Ovary (tissue), 9 donors: ENCODE results near the gene RPS27. TPM values are rescaled to one million over a fixed set of nuclear protein-coding genes. Genes with fewer than 3 reads are reported as not detected.
"Not testable (repeated sequence)": the region's sequence is repeated elsewhere in the genome, so short reads cannot be mapped to it uniquely, and the experiment has no call there.

ENCODE experiments used
- DNase-seq, 5 donors: peaks; one replicate each; pipeline ENCODE4 v3.0.0-alpha.2; 2019 to 2020
- H3K27ac ChIP-seq, 2 donors: fragments of 200-600 bp; one replicate each; pipeline versions ENCODE4 v1.5.1 to v1.8.0; 2019 to 2022
- H3K27me3 ChIP-seq: fragments of 200-600 bp; one replicate; pipeline ENCODE4 v1.8.0; 2022
- H3K36me3 ChIP-seq: fragments of 200-600 bp; sonication (generic); one replicate; pipeline ENCODE4 v1.5.1; 2019
- H3K4me1 ChIP-seq: one replicate; pipeline ENCODE4 v1.8.1; 2013; ENCODE audit warnings: mild to moderate bottlenecking, moderate library complexity; ENCODE audit not compliant: insufficient read depth
- H3K4me3 ChIP-seq: fragments of 200-600 bp; sonication (generic); one replicate; pipeline ENCODE4 v1.5.1; 2017
- H3K9me3 ChIP-seq, 2 donors: fragments of 200-600 bp in 1 of 2; sonication (generic) in 1 of 2; one replicate each; pipeline versions ENCODE4 v1.5.1 to v1.8.1; 2013 to 2019; ENCODE audit warnings: mild to moderate bottlenecking in 1 of 2, moderate library complexity in 1 of 2
- EP300 ChIP-seq: sonication (generic); formaldehyde crosslinking; IDR thresholded peaks from one replicate; pipeline ENCODE4 v1.6.1; 2017; ENCODE audit warnings: antibody characterized with exemption
- POLR2A ChIP-seq: fragments of 450-650 bp; IDR thresholded peaks from one replicate; pipeline ENCODE4 v1.6.1; 2017; ENCODE audit warnings: antibody characterized with exemption, mild to moderate bottlenecking, moderate library complexity
- WGBS, 3 donors: extraction: QIAGEN DNeasy Blood & Tissue Kit in 1 of 3; methylation state at CpG; one replicate each; pipeline versions ENCODE4 v1.1.5 to v1.1.7; 2013 to 2017; 5-methylcytosine and 5-hydroxymethylcytosine counted together
- intact Hi-C, 4 donors: fragments of 100-400 bp; cut with DNase I; formaldehyde crosslinking; loops; one replicate each; pipeline versions ENCODE4 v1.11.0 to v1.15.1; 2022 to 2023
- polyA plus RNA-seq, 2 donors: library from polyadenylated mRNA; stranded (reverse); fragments of 200-250 nt in 1 of 2; fragments of 350-450 nt in 1 of 2; fragmentation: Illumina TruSeq in 1 of 2; extraction: RNeasy Lipid Tissue Mini Kit (QIAGEN cat#74804) in 1 of 2; gene quantifications; one replicate each; pipeline ENCODE4 v1.2.3, GENCODE V29; 2013 to 2014
- total RNA-seq, 7 donors: library from RNA; depleted of rRNA in 2 of 7; stranded (reverse); fragments of >200 nt in 2 of 7; fragmentation: NEBNext Ultra II Directional in 3 of 7; extraction: Animal tissue kit (Norgen Biotek cat#: 25700) in 3 of 7; gene quantifications; one replicate each; pipeline versions ENCODE4 v1.1.0 to v1.2.4, GENCODE V29; 2016 to 2023
- TF ChIP-seq, protein P1 (sequence below), 3 donors: fragments of 450-650 bp in 2 of 3; fragments of 200-600 bp in 1 of 3; IDR thresholded peaks; one replicate each; pipeline versions ENCODE4 v1.5.1 to v1.8.0; 2016 to 2022; ENCODE audit warnings: antibody characterized with exemption in 3 of 3, mild to moderate bottlenecking in 1 of 3
- donor health status: DM: no; HTN: no; CAD: no; lungs with moderate emphysema.
- donor health status: DM: no; HTN: no; CAD: no.
- donor health status: Bipolar disorder and iron deficiency.
- donor health status: DM: yes; HTN: yes; CAD: no.
- donor health status: DM: no; HTN: no; CAD: no.
- donor health status: DM: yes; HTN: yes; CAD: no.

Gene RPS27
- total and polyA plus RNA-seq, 9 donors, result 3,441 to 24,704 (median 5,398) TPM

DNA sequence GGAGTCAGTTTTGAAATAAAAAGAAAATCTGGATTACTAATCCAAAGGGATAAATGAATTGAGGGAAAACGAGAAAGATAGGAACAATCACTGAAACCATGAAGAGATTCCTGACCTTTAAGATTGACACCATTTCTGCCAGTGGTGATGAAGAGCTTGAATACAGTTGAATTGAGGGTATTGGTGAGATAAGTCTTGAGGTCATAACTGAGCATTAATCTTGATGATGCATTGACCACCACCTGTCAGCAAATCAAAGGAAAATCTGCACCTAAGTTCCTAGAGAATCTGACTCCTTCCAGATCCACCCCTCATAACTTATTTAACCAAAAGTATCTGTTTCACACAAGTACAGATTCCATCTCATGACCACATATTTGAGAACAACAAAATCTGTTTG is 21.6 kb downstream of the RPS27 start:
- intact Hi-C loops, result no loop called here
- H3K27ac ChIP-seq, result no peak overlapping the region
- TF ChIP-seq POLR2A, result no peak
- no peaks in the 10 kb centered on the region for H3K4me1 ChIP-seq
- no peak overlapping the region for H3K4me3 ChIP-seq
- WGBS, 3 donors, result 61 to 67% (median 62%) methylated on average over 1 of the region's 1 CpG
- no peaks in the 10 kb centered on the region for H3K27me3 ChIP-seq
- no peaks in the 10 kb centered on the region for H3K36me3 ChIP-seq
- no peaks in the 10 kb centered on the region for H3K9me3 ChIP-seq
- DNase-seq, result no peak

DNA sequence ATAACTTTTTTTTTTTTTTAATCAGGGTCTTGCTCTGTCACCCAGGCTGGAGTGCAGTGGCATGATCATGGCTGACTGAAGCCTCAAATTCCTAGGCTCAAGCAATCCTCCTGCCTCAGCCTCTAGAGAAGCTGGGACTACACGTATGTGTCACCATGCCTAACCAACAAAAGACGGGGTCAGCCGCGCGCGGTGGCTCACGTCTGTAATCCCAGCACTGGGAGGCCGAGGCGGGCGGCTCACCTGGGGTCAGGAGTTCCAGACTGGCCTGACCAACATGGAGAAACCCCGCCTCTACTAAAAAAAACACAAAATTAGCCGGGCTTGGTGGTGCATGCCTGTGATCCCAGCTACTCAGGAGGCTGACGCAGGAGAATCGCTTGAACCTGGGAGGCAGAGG is 22.0 kb downstream of the RPS27 start:
- DNase-seq, H3K27ac ChIP-seq, intact Hi-C loops, H3K4me1 ChIP-seq, H3K36me3 ChIP-seq, H3K9me3 ChIP-seq, H3K4me3 ChIP-seq, H3K27me3 ChIP-seq: not testable (repeated sequence)
- 95 to 96% (median 95%) methylated on average over 14 of the region's 14 CpGs for WGBS, 3 donors

DNA sequence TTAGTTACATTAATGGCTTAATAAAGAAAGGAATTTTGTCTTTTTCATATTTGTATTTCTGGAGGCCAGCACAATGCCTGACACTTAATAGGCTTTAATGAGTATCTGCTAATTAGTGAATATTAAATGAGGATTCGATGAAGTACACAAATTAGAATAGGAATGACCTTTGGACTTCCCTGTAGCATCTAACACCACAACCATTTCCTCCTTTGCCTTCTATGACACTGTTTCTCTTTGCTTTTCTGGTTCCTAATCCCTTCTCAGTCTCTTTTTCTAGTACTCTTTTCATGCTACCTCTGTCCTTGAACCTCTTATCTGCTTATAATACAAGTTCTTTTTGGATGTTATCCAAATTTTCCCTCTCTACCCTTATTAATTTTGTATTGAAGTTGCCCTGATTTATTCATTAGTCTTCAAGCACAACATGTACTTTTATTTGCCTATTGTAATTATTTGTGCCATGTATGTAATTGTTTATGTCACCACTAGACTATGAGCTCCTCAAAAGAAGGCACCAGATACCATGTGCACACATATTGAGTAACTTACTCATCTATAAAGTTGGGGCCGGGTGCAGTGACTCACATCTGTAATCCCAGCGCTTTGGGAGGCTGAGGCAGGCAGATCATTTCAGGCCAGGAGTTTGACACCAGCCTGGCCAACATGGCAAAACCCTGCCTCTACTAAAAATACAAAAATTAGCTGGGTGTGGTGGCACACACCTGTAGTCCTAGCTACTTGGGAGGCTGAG is 23.8 kb downstream of the RPS27 start:
- Histone ChIP-seq H3K9me3 (no peaks in the 10 kb centered on the region), H3K36me3 (no peaks in the 10 kb centered on the region), H3K4me1 (no peaks in the 10 kb centered on the region), H3K4me3 (no peak overlapping the region), H3K27me3 (no peaks in the 10 kb centered on the region), H3K27ac (no peak overlapping the region)
- intact Hi-C loops, result no loop called here
- WGBS, 3 donors, result 52 to 75% (median 60%) methylated on average over 3 of the region's 3 CpGs
- no peak for TF ChIP-seq EP300
- TF ChIP-seq, protein P1, sequence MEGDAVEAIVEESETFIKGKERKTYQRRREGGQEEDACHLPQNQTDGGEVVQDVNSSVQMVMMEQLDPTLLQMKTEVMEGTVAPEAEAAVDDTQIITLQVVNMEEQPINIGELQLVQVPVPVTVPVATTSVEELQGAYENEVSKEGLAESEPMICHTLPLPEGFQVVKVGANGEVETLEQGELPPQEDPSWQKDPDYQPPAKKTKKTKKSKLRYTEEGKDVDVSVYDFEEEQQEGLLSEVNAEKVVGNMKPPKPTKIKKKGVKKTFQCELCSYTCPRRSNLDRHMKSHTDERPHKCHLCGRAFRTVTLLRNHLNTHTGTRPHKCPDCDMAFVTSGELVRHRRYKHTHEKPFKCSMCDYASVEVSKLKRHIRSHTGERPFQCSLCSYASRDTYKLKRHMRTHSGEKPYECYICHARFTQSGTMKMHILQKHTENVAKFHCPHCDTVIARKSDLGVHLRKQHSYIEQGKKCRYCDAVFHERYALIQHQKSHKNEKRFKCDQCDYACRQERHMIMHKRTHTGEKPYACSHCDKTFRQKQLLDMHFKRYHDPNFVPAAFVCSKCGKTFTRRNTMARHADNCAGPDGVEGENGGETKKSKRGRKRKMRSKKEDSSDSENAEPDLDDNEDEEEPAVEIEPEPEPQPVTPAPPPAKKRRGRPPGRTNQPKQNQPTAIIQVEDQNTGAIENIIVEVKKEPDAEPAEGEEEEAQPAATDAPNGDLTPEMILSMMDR (IDR thresholded peaks at IDR 0.05), result no peak
- no peak for TF ChIP-seq POLR2A
- no peak for DNase-seq

DNA sequence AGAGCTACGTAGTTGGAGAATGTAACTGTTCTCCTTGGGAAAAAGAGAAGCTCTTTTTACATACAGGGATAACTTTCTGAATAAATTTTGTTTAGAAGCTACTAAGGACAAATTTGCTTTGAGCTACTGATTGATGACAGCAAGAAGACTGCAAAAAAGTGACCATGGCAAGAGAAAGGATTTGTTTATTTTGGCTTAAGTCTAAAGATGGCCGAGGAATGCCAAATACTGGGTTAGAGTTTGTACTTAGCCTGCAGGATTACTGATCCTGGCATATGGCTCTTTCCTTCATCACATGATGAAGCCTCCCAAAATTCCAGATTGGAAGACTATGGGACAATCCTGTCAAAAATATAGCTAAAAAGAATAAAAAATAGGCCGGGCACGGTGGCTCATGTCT is 28.7 kb downstream of the RPS27 start:
- no peaks in the 10 kb centered on the region for H3K27me3 ChIP-seq
- no peak for DNase-seq
- WGBS, 3 donors, result 55 to 63% (median 56%) methylated on average over 4 of the region's 4 CpGs
- no peak overlapping the region for H3K4me3 ChIP-seq
- H3K9me3 ChIP-seq, result no peaks in the 10 kb centered on the region
- no peak overlapping the region for H3K27ac ChIP-seq
- H3K36me3 ChIP-seq, result no peaks in the 10 kb centered on the region
- TF ChIP-seq, protein P1 (IDR thresholded peaks at IDR 0.05), result no peak
- TF ChIP-seq EP300, result no peak
- TF ChIP-seq POLR2A, result no peak
- intact Hi-C loops, result no loop called here
- no peaks in the 10 kb centered on the region for H3K4me1 ChIP-seq

DNA sequence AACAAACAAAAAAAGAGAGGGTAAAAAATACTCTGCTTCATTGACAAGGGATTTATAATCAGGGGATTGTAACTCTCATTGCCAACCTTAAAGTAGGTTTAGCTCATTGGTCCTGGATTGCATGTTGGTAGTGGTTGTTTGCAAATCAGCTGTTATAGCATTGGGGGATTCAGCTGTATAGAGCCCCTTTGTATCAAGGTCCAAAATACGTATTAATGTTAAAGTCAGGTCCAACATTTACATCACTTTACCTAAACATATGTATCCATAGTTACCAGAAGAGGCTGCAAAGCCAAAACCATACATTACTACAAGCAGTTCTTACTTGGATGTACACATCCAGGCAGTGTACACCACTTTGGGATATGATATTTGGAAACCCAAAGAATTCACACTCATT is 29.4 kb downstream of the RPS27 start:
- Histone ChIP-seq H3K27ac (no peak overlapping the region), H3K4me1 (no peaks in the 10 kb centered on the region), H3K27me3 (no peaks in the 10 kb centered on the region), H3K4me3 (no peak overlapping the region), H3K36me3 (no peaks in the 10 kb centered on the region), H3K9me3 (no peaks in the 10 kb centered on the region)
- DNase-seq, result no peak
- TF ChIP-seq POLR2A (no peak), EP300 (no peak)
- TF ChIP-seq, protein P1 (IDR thresholded peaks at IDR 0.05), result no peak
- WGBS, 3 donors, result 78 to 100% (median 89%) methylated on average over 1 of the region's 1 CpG
- intact Hi-C loops, result no loop called here

DNA sequence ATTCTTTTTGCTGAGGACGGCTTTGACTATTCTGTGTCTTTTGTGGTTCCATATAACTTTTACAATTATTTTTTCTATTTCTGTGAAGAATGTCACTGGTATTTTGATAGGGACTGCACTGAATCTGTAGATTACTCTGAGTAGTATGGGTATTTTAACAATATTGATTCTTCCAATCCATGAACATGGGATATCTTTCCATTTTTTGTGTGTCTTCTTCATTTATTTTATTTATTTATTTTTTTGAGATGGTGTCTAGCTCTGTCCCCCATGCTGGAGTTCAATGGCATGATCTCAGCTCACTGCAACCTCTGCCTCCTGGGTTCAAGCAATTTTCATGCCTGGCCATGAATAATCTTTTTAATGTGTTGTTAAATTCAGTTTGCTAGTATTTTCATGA is 43.1 kb downstream of the RPS27 start:
- H3K36me3 ChIP-seq, H3K4me3 ChIP-seq, H3K27ac ChIP-seq, H3K9me3 ChIP-seq, H3K27me3 ChIP-seq, intact Hi-C loops, H3K4me1 ChIP-seq, DNase-seq: not testable (repeated sequence)
- 88 to 97% (median 94%) methylated on average over 1 of the region's 1 CpG for WGBS, 3 donors
